ENCODE measurements around the gene LHFPL4. TPM values are rescaled to one million over a fixed set of nuclear protein-coding genes. Genes with fewer than 3 reads are reported as not detected.

LHFPL4 gene
- total RNA-seq, 1 experiment from 2014 or later = not detected

- TF ChIP-seq EZH2 (IDR thresholded peaks at IDR 0.05; ENCODE audit: low read length, unreplicated experiment) = no peak
- no peak for TF ChIP-seq EZH2phosphoT487 (IDR thresholded peaks at IDR 0.05; ENCODE audit: borderline replicate concordance, low read length)
- no peak for TF ChIP-seq CTCF (conservative IDR thresholded peaks at IDR 0.05; ENCODE audit: low read depth, low read length)
- POLR2A ChIA-PET (ENCODE audit: unreplicated experiment) = no interaction called here
- no peaks in the 10 kb centered on the region; the same call in 1 of the 2 replicates for H3K36me3 ChIP-seq (ENCODE audit: low read depth, low read length)
- ATAC-seq (no peak), DNase-seq (no peak)
- H3K27me3 ChIP-seq (ENCODE audit: low read length) = no peaks in the 10 kb centered on the region
- no peak overlapping the region for H3K27ac ChIP-seq (ENCODE audit: low read length)
- H3F3A ChIP-seq (ENCODE audit: low read length, unreplicated experiment) = no peaks in the 10 kb centered on the region
- no peaks in the 10 kb centered on the region for H4K20me1 ChIP-seq (ENCODE audit: low read length)
- H3K4me2 ChIP-seq (ENCODE audit: low read length) = no peak overlapping the region
- H3K4me1 ChIP-seq (ENCODE audit: insufficient read depth, low read length) = peaks cover 18% of the 10 kb centered on the region
- no peaks in the 10 kb centered on the region for H3K9me3 ChIP-seq (ENCODE audit: low read length)
- H3K9ac ChIP-seq (ENCODE audit: low read length) = no peak overlapping the region
- H3K79me2 ChIP-seq (ENCODE audit: low read length) = no peaks in the 10 kb centered on the region
- intact Hi-C loops (cut with micrococcal nuclease) = no loop called here
- CTCF ChIA-PET = interaction anchor here (0.5 to 0.7 kb wide), 4 partner anchors 9 to 713 kb away, joined by 3 to 5 read pairs (median 4); no protein-coding TSS in a partner anchor
- no peak overlapping the region for H2AFZ ChIP-seq (ENCODE audit: low read length)
- no peaks in the 10 kb centered on the region for H3K9me2 ChIP-seq (replicated peaks; ENCODE audit: low read length)
- no peak overlapping the region for H3K4me3 ChIP-seq (ENCODE audit: low read length)
- BruUV-seq (replicated peaks) = no TSS peak
Observed at GRCh38 chr3:9501226-9501625, 52.4 kb downstream of the LHFPL4 start.

- CTCF ChIA-PET = interaction anchor here (0.5 to 1.1 kb wide), 6 partner anchors 8 to 714 kb away, joined by 3 to 7 read pairs (median 4); no protein-coding TSS in a partner anchor
- POLR2A ChIA-PET (ENCODE audit: unreplicated experiment) = no interaction called here
- Histone ChIP-seq H3K9me2 (replicated peaks; ENCODE audit: low read length) (no peaks in the 10 kb centered on the region), H3K4me1 (ENCODE audit: insufficient read depth, low read length) (peaks cover 18% of the 10 kb centered on the region), H3K36me3 (ENCODE audit: low read depth, low read length) (no peaks in the 10 kb centered on the region; the same call in 1 of the 2 replicates), H3K4me3 (ENCODE audit: low read length) (peak overlapping the region; percentile 34; the same call in 1 of the 2 replicates), H3F3A (ENCODE audit: low read length, unreplicated experiment) (no peaks in the 10 kb centered on the region), H2AFZ (ENCODE audit: low read length) (peak overlapping the region; percentile 31; the same call in 1 of the 2 replicates), H4K20me1 (ENCODE audit: low read length) (no peaks in the 10 kb centered on the region), H3K4me2 (ENCODE audit: low read length) (peak overlapping the region; percentile 21), H3K9ac (ENCODE audit: low read length) (no peak overlapping the region), H3K27me3 (ENCODE audit: low read length) (no peaks in the 10 kb centered on the region), H3K27ac (ENCODE audit: low read length) (no peak overlapping the region), H3K79me2 (ENCODE audit: low read length) (no peaks in the 10 kb centered on the region), H3K9me3 (ENCODE audit: low read length) (no peaks in the 10 kb centered on the region)
- TF ChIP-seq CTCF (conservative IDR thresholded peaks at IDR 0.05; ENCODE audit: low read depth, low read length) (peak; percentile 92), EZH2 (IDR thresholded peaks at IDR 0.05; ENCODE audit: low read length, unreplicated experiment) (no peak), EZH2phosphoT487 (IDR thresholded peaks at IDR 0.05; ENCODE audit: borderline replicate concordance, low read length) (no peak)
- DNase-seq (peak; percentile 85), ATAC-seq (peak; percentile 79)
- BruUV-seq (replicated peaks) = no TSS peak
- intact Hi-C loops (cut with micrococcal nuclease) = no loop called here
Observed at GRCh38 chr3:9500108-9501050, 53.2 kb downstream of the LHFPL4 start.

Data from PC-3 (cell line).